ENCODE results near the gene APOA4. TPM values are rescaled to one million over a fixed set of nuclear protein-coding genes. Genes with fewer than 3 reads are reported as not detected.

APOA4 gene
- total RNA-seq, 1 experiment from 2014 or later: not detected

DNA sequence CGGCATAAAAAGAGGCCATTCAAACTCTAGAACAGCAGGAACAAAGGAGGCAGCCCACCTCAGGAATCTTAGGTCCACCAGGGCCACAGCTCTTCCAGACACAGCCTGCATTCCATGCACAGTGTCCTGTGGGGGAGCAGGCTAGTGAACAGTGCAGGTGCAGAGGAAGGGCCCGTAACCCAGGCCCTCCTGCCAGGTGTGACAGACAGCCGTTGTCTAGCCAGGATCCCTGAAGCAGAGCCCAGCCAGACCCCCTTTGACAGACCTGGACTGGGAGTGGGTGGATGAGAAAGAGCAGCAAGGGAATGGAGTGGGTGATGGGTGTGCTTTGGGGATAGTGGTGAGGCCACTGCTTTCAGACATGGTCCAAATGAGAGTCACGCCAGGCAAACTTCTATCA is 34.1 kb downstream of the APOA4 start:
- H2AFZ ChIP-seq (ENCODE audit: low read length): no peak overlapping the region
- peaks cover 15% of the 10 kb centered on the region for H3K4me1 ChIP-seq (ENCODE audit: low read length)
- peaks cover 7% of the 10 kb centered on the region for H3K36me3 ChIP-seq (ENCODE audit: insufficient read depth, low read length)
- no peak overlapping the region for H3K9ac ChIP-seq (ENCODE audit: low read length)
- H3K79me2 ChIP-seq (ENCODE audit: low read length): peaks cover 24% of the 10 kb centered on the region
- H3K27ac ChIP-seq (ENCODE audit: low read length): no peak overlapping the region
- peaks cover 4% of the 10 kb centered on the region; the same call in 1 of the 2 replicates for H4K20me1 ChIP-seq (ENCODE audit: insufficient read depth, low read depth, low read length)
- H3K4me3 ChIP-seq (ENCODE audit: low read length): no peak overlapping the region
- no peaks in the 10 kb centered on the region for H3K9me2 ChIP-seq (replicated peaks; ENCODE audit: insufficient read depth, low read length)
- no peak overlapping the region for H3K4me2 ChIP-seq (ENCODE audit: low read depth, low read length, poor library complexity, severe bottlenecking)
- H3K27me3 ChIP-seq (ENCODE audit: low read length): no peaks in the 10 kb centered on the region
- no peak for DNase-seq
- no peaks in the 10 kb centered on the region for H3K9me3 ChIP-seq (ENCODE audit: low read length)

DNA sequence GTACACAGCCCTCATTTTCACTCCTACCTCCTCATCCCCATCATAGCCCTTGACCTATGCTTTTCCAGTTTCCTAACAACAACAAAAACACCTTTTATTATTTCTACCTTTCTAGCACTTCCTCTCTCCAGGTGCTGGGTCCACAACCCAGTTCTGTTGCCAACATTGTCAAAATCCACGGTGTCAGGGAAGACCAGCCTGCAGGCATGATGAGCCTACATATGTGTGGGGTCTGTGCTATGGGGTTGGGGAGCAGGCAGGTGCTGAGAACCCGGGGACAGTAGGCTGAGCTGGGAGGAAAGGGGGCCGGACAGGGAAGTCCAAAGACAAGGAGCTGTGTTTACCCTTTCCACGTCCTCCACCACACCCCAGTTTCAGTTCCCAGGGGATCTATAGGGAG is 34.6 kb downstream of the APOA4 start:
- no peaks in the 10 kb centered on the region for H3K9me2 ChIP-seq (replicated peaks; ENCODE audit: insufficient read depth, low read length)
- H3K9me3 ChIP-seq (ENCODE audit: low read length): no peaks in the 10 kb centered on the region
- DNase-seq: no peak
- peak overlapping the region; percentile 83 for H3K9ac ChIP-seq (ENCODE audit: low read length)
- no peak overlapping the region for H3K27ac ChIP-seq (ENCODE audit: low read length)
- H3K27me3 ChIP-seq (ENCODE audit: low read length): no peaks in the 10 kb centered on the region
- H3K4me2 ChIP-seq (ENCODE audit: low read depth, low read length, poor library complexity, severe bottlenecking): peak overlapping the region; percentile 82
- H4K20me1 ChIP-seq (ENCODE audit: insufficient read depth, low read depth, low read length): peaks cover 4% of the 10 kb centered on the region; the same call in 1 of the 2 replicates
- peaks cover 7% of the 10 kb centered on the region for H3K36me3 ChIP-seq (ENCODE audit: insufficient read depth, low read length)
- peaks cover 24% of the 10 kb centered on the region for H3K79me2 ChIP-seq (ENCODE audit: low read length)
- peaks cover 15% of the 10 kb centered on the region for H3K4me1 ChIP-seq (ENCODE audit: low read length)
- H2AFZ ChIP-seq (ENCODE audit: low read length): 0 out of 2 replicates have a peak overlapping the region, but pooled peaks have one; percentile 76
- H3K4me3 ChIP-seq (ENCODE audit: low read length): peak overlapping the region; percentile 87

DNA sequence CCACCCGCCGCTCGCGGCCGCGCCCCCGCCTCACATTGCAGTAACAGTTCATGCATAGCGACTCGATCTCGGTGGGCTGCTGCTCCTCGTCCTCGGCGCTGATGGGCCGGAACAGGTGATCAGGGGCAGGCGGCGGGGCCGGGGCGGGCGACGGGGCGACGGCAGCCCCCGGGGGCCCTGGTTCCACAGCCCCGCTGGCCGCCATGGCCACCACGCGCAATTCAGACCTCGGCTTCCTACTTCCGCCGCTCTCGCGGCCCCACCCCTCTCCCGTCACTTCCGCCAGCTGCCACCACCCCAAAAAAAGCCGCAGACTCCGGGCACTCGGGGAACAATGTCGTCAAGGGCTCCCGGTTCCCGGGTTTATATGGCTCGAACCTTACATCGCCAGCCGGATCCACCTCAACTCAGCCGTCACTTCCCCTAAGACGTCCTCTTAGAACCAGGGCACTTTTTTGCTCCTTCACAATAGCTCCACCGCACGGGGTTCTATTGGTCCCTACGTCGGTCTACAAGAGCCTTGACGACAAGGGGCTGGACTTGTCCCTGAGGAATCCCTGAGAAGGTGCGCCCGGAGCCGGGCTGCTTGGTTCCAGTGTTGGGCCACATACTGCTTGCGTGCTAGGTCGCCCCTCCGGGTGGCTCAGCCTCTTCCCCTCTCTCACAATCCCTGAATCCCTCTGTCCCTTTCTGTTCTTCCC is 35.2 kb downstream of the APOA4 start, which contains the start of gene ZPR1:
TSS of gene ZPR1 (minus strand) at position 238 of the 701 bp plus-strand sequence. CDS start at position 205, 33 bp downstream.
- peaks cover 24% of the 10 kb centered on the region for H3K79me2 ChIP-seq (ENCODE audit: low read length)
- peak within 1 kb of the TSS; percentile 87 for H3K4me3 ChIP-seq (ENCODE audit: low read length)
- H3K36me3 ChIP-seq (ENCODE audit: insufficient read depth, low read length): peaks cover 7% of the 10 kb centered on the region
- no peak within 1 kb of the TSS for H3K27ac ChIP-seq (ENCODE audit: low read length)
- peak; percentile 85 for DNase-seq
- H2AFZ ChIP-seq (ENCODE audit: low read length): peak within 1 kb of the TSS; percentile 76; the same call in 1 of the 2 replicates
- peaks cover 15% of the 10 kb centered on the region for H3K4me1 ChIP-seq (ENCODE audit: low read length)
- H3K9me2 ChIP-seq (replicated peaks; ENCODE audit: insufficient read depth, low read length): no peaks in the 10 kb centered on the region
- peak within 1 kb of the TSS; percentile 82 for H3K4me2 ChIP-seq (ENCODE audit: low read depth, low read length, poor library complexity, severe bottlenecking)
- no peaks in the 10 kb centered on the region for H3K27me3 ChIP-seq (ENCODE audit: low read length)
- H3K9me3 ChIP-seq (ENCODE audit: low read length): no peaks in the 10 kb centered on the region
- peak within 1 kb of the TSS; percentile 83 for H3K9ac ChIP-seq (ENCODE audit: low read length)
- peaks cover 4% of the 10 kb centered on the region; the same call in 1 of the 2 replicates for H4K20me1 ChIP-seq (ENCODE audit: insufficient read depth, low read depth, low read length)

DNA sequence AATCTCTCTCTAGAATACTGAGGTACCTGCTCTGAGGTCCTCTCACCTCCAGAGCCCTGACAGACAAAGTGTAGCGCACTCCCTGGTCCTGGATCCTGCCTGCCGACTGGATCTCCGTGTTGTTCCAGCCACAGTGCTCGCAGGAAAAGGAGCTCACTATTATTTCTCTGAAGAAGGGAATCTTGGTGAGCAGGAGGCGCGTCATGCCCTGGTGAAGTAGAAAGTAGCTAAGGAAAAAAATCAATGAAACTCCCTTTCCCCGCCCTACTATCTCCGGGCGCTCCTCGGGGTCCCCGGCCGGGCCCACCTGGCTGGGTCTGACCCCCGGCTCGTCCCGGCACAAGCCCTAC is 35.7 kb downstream of the APOA4 start:
- Histone ChIP-seq H3K27ac (ENCODE audit: low read length) (no peak overlapping the region), H3K27me3 (ENCODE audit: low read length) (no peaks in the 10 kb centered on the region), H3K4me1 (ENCODE audit: low read length) (peaks cover 15% of the 10 kb centered on the region), H3K9me3 (ENCODE audit: low read length) (no peaks in the 10 kb centered on the region), H3K9me2 (replicated peaks; ENCODE audit: insufficient read depth, low read length) (no peaks in the 10 kb centered on the region), H2AFZ (ENCODE audit: low read length) (no peak overlapping the region), H3K36me3 (ENCODE audit: insufficient read depth, low read length) (peaks cover 9% of the 10 kb centered on the region), H3K4me2 (ENCODE audit: low read depth, low read length, poor library complexity, severe bottlenecking) (peak overlapping the region; percentile 82), H4K20me1 (ENCODE audit: insufficient read depth, low read depth, low read length) (peaks cover 4% of the 10 kb centered on the region; the same call in 1 of the 2 replicates), H3K4me3 (ENCODE audit: low read length) (peak overlapping the region; percentile 87), H3K79me2 (ENCODE audit: low read length) (peaks cover 24% of the 10 kb centered on the region), H3K9ac (ENCODE audit: low read length) (peak overlapping the region; percentile 83)
- peak; percentile 35 for DNase-seq

GRCh38 chr11:116786966-116787365 is 36.1 kb downstream of the APOA4 start:
- H3K4me1 ChIP-seq (ENCODE audit: low read length): peaks cover 15% of the 10 kb centered on the region
- H3K27ac ChIP-seq (ENCODE audit: low read length): no peak overlapping the region
- H3K36me3 ChIP-seq (ENCODE audit: insufficient read depth, low read length): peaks cover 13% of the 10 kb centered on the region
- peak overlapping the region; percentile 83 for H3K9ac ChIP-seq (ENCODE audit: low read length)
- H3K9me3 ChIP-seq (ENCODE audit: low read length): no peaks in the 10 kb centered on the region
- no peaks in the 10 kb centered on the region for H3K9me2 ChIP-seq (replicated peaks; ENCODE audit: insufficient read depth, low read length)
- no peak overlapping the region for H2AFZ ChIP-seq (ENCODE audit: low read length)
- H3K4me3 ChIP-seq (ENCODE audit: low read length): peak overlapping the region; percentile 87
- H3K79me2 ChIP-seq (ENCODE audit: low read length): peaks cover 24% of the 10 kb centered on the region
- peak; percentile 7 for DNase-seq
- peak overlapping the region; percentile 82 for H3K4me2 ChIP-seq (ENCODE audit: low read depth, low read length, poor library complexity, severe bottlenecking)
- no peaks in the 10 kb centered on the region for H3K27me3 ChIP-seq (ENCODE audit: low read length)
- peaks cover 4% of the 10 kb centered on the region; the same call in 1 of the 2 replicates for H4K20me1 ChIP-seq (ENCODE audit: insufficient read depth, low read depth, low read length)

DNA sequence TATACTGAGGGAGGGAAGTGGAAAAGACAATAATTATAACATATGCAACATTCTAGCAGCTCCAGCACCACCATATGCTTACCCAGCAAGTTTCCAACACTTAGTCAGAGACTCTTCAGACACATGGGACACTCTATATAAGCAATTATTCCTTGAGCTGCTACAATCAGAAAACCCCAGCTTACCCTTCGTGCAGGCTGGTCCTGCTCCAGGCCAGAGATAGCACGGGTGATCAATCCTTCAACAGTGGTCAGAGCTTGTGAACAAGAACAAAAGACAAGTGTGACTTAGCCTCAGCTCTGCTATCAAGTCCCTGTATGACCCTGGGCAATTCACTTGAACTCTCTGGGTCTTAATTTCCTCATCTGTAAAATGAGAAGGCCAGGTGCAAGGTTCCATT is 36.8 kb downstream of the APOA4 start:
- Histone ChIP-seq H3K36me3 (ENCODE audit: insufficient read depth, low read length) (peaks cover 13% of the 10 kb centered on the region), H3K4me2 (ENCODE audit: low read depth, low read length, poor library complexity, severe bottlenecking) (peak overlapping the region; percentile 82), H3K4me1 (ENCODE audit: low read length) (peaks cover 15% of the 10 kb centered on the region), H3K9me3 (ENCODE audit: low read length) (no peaks in the 10 kb centered on the region), H2AFZ (ENCODE audit: low read length) (no peak overlapping the region), H3K27ac (ENCODE audit: low read length) (no peak overlapping the region), H3K4me3 (ENCODE audit: low read length) (peak overlapping the region; percentile 87), H3K9ac (ENCODE audit: low read length) (peak overlapping the region; percentile 83; the same call in 1 of the 2 replicates), H3K27me3 (ENCODE audit: low read length) (no peaks in the 10 kb centered on the region), H4K20me1 (ENCODE audit: insufficient read depth, low read depth, low read length) (peaks cover 4% of the 10 kb centered on the region; the same call in 1 of the 2 replicates), H3K9me2 (replicated peaks; ENCODE audit: insufficient read depth, low read length) (no peaks in the 10 kb centered on the region), H3K79me2 (ENCODE audit: low read length) (peaks cover 24% of the 10 kb centered on the region)
- peak; percentile 19 for DNase-seq

GRCh38 chr11:116782728-116783127 is 40.4 kb downstream of the APOA4 start:
- no peaks in the 10 kb centered on the region for H3K9me3 ChIP-seq (ENCODE audit: low read length)
- no peaks in the 10 kb centered on the region for H3K9me2 ChIP-seq (replicated peaks; ENCODE audit: insufficient read depth, low read length)
- H3K4me1 ChIP-seq (ENCODE audit: low read length): peaks cover 9% of the 10 kb centered on the region
- peak; percentile 32 for DNase-seq
- no peak overlapping the region for H3K27ac ChIP-seq (ENCODE audit: low read length)
- H3K4me2 ChIP-seq (ENCODE audit: low read depth, low read length, poor library complexity, severe bottlenecking): no peak overlapping the region
- no peak overlapping the region for H3K9ac ChIP-seq (ENCODE audit: low read length)
- no peak overlapping the region for H3K4me3 ChIP-seq (ENCODE audit: low read length)
- no peak overlapping the region for H2AFZ ChIP-seq (ENCODE audit: low read length)
- H3K79me2 ChIP-seq (ENCODE audit: low read length): peaks cover 23% of the 10 kb centered on the region
- peaks cover 13% of the 10 kb centered on the region for H3K36me3 ChIP-seq (ENCODE audit: insufficient read depth, low read length)
- no peaks in the 10 kb centered on the region for H3K27me3 ChIP-seq (ENCODE audit: low read length)
- H4K20me1 ChIP-seq (ENCODE audit: insufficient read depth, low read depth, low read length): peaks cover 4% of the 10 kb centered on the region; the same call in 1 of the 2 replicates

DNA sequence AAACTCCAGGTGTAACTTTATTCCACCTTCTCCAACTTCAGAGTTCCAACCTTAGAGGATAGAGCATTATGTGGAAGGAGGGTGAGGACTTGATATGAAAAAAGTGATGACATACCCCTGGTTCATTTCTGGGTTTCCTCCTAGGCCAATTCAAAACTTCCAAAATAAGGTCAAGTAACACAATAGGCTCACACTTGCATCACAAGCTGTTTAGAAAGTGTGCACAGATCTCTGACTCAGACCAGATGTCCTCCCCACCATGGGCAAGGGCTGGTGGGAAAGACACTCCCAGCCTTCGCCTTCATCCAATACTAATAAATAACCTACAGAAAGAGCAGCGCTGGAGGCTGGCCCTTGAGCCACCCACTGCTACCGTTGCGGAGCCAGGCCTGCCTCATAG is 44.5 kb downstream of the APOA4 start:
- Histone ChIP-seq H3K36me3 (ENCODE audit: insufficient read depth, low read length) (peaks cover 11% of the 10 kb centered on the region; the same call in 1 of the 2 replicates), H3K9ac (ENCODE audit: low read length) (no peak overlapping the region), H2AFZ (ENCODE audit: low read length) (no peak overlapping the region)

More for the DNA sequence above, 44.5 kb downstream of the APOA4 start:
- H3K27me3 ChIP-seq (ENCODE audit: low read length): no peaks in the 10 kb centered on the region
- no peak overlapping the region for H3K4me2 ChIP-seq (ENCODE audit: low read depth, low read length, poor library complexity, severe bottlenecking)
- no peaks in the 10 kb centered on the region for H3K9me3 ChIP-seq (ENCODE audit: low read length)
- no peaks in the 10 kb centered on the region for H3K9me2 ChIP-seq (replicated peaks; ENCODE audit: insufficient read depth, low read length)
- no peak overlapping the region for H3K27ac ChIP-seq (ENCODE audit: low read length)
- H3K4me3 ChIP-seq (ENCODE audit: low read length): no peak overlapping the region
- no peaks in the 10 kb centered on the region for H3K79me2 ChIP-seq (ENCODE audit: low read length)
- peaks cover 15% of the 10 kb centered on the region for H3K4me1 ChIP-seq (ENCODE audit: low read length)
- peak; percentile 11 for DNase-seq
- H4K20me1 ChIP-seq (ENCODE audit: insufficient read depth, low read depth, low read length): no peaks in the 10 kb centered on the region

All from Karpas-422 (cell line).